ENCODE measurements around the gene COBL.
A peak's percentile ranks its signal among the peaks of the same experiment; 100 is the strongest.

The COBL gene

DNA sequence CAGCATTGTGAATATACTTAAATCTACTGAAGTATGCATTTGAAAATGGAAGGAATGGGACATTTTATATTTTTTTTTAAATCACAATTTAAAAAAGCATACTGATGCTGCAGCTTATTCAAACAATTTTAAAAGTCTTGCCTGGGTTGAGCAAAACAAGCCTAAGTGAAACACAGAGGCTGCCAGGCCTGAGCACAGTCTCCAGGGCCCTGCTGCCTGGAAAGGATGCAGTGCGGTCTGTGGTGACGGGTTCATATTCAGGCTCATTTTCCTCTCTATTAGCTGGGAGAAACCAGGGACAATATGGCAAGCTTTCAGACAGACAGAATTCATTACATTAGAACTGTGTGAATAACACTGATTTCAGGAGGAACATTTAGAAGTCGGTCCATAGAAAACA lies 251.9 kb downstream of the COBL start:
- no peak for TF ChIP-seq CTCF (conservative IDR thresholded peaks at IDR 0.05)
- peak overlapping the region; percentile 70; the same call in 1 of the 2 replicates for H3K27ac ChIP-seq

GRCh38 chr7:51062222-51062987 lies 254.2 kb downstream of the COBL start:
- no peak overlapping the region for H3K27ac ChIP-seq
- no peak for TF ChIP-seq CTCF (conservative IDR thresholded peaks at IDR 0.05)

- no peak overlapping the region for H3K27ac ChIP-seq
- no peak for TF ChIP-seq CTCF (conservative IDR thresholded peaks at IDR 0.05)
Measured at GRCh38 chr7:51060536-51060935, 256.1 kb downstream of the COBL start.

- no peak for TF ChIP-seq CTCF (conservative IDR thresholded peaks at IDR 0.05)
- no peak overlapping the region for H3K27ac ChIP-seq
Measured at GRCh38 chr7:51059504-51060142, 257.0 kb downstream of the COBL start.

- no peak for TF ChIP-seq CTCF (conservative IDR thresholded peaks at IDR 0.05)
- no peak overlapping the region for H3K27ac ChIP-seq
Measured at GRCh38 chr7:51058764-51059163, 257.8 kb downstream of the COBL start.

DNA sequence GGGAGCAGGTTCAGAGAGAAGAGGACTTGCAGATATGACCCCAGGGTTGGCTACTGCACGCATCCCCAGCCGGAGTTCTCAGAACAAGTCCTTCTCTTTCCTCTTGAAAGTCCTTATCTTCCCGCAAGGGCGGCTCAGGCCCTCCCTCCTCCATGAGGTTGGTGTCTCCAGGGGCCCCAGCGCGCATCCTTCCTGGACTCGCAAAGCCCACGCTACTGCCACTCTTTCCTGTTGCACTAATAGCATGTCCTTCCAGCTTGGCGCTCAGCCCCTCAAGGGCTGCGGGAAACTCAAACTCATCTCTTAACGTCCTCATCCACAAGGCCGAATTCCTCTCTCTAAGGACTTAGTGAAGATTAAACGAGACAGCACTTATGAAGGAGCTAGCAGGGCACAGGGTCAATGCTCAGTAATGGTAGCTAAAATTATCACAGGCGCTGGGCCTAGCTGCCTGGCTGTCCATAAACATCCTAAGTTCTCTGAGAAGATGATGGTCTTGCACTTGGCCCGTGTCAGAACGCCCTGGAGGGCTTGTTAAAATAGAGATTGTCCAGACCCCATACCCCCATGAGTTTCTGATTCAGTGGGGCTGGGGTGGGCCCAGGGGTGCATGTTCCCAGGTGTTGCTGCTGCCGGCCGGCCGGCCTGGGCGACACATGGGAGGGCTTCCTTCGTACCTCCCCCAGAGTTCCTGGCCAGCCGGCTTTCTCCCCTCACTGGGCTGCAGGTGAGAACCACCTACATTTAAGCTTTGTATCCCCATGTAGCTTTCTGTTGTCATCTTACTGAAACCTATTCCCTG lies 261.4 kb downstream of the COBL start:
- H3K27ac ChIP-seq: no peak overlapping the region
- TF ChIP-seq CTCF (conservative IDR thresholded peaks at IDR 0.05): no peak

DNA sequence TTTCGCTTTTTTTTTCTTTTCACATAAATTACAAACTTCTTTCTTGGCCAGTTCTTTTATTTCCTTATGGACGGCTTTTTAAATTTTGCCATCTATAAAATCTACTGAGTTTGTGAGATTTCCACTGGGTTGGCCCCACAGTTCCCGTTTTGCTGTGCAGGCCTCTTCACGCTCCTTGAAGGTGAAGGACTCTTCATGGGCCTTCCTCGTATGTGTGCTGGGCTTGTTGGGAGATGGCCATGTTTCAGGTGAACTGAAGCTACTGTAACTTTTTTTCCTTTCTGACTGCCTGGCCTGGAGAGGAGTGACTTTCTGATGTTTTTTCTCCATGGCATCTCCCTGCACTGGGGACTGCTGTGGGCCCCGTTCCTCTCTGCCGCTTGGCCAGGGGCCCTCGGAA lies 262.4 kb downstream of the COBL start:
- TF ChIP-seq CTCF (conservative IDR thresholded peaks at IDR 0.05): no peak

More for the DNA sequence above, 262.4 kb downstream of the COBL start:
- no peak overlapping the region for H3K27ac ChIP-seq

Measured in VCaP (cell line).